GM12878 (cell line): ENCODE results near the gene PLD4. TPM values are rescaled to one million over a fixed set of nuclear protein-coding genes. Genes with fewer than 3 reads are reported as not detected.

Source experiments
- ATAC-seq: fragments of 200-7000 bp; cut with Tn5 transposase; 3 replicates; pipeline ENCODE4 v1.9.1; 2020; ENCODE audit warnings: mild to moderate bottlenecking, moderate library complexity
- BruUV-seq: library from RNA; stranded (reverse); fragments of 400-500 nt; replicated peaks from 2 replicates; lab custom pipeline; 2021; lab: Mats Ljungman, UMichigan
- CTCF ChIA-PET: fragments of 300-600 bp; sonication (Branson Sonifier 250); formaldehyde crosslinking; extraction: SDS; loops from one replicate; lab custom pipeline; 2021; ENCODE audit warnings: inconsistent platforms; lab: Yijun Ruan, JAX
- POLR2A ChIA-PET: fragments of 350-600 bp; formaldehyde crosslinking; extraction: SDS; loops from one replicate; lab custom pipeline; 2021; ENCODE audit warnings: inconsistent platforms; lab: Charles Lee
- RAD21 ChIA-PET: fragments of 300-600 bp; sonication (Branson Sonifier 250); formaldehyde crosslinking; loops from one replicate; lab custom pipeline; 2023; ENCODE audit warnings: antibody characterized with exemption; ENCODE audit not compliant: unreplicated experiment; lab: Charles Lee
- SMC1A ChIA-PET: fragments of 300-600 bp; sonication (Branson Sonifier 250); formaldehyde crosslinking; loops from one replicate; lab custom pipeline; 2023; ENCODE audit not compliant: unreplicated experiment, uncharacterized antibody; lab: Charles Lee
- DNase-seq: peaks from one replicate; pipeline ENCODE4 v3.0.0-alpha.2; 2011; ENCODE audit warnings: low read depth, low spot score
- FAIRE-seq: peaks from 3 replicates; lab custom pipeline; 2011; peaks lifted over from hg19 to GRCh38; lab: Jason Lieb, UNC
- H2AFZ ChIP-seq: 2 replicates; pipeline ENCODE4 v1.6.0; 2011; ENCODE audit warnings: low read depth, low read length, control low read depth; ENCODE audit not compliant: control insufficient read depth
- H3K27ac ChIP-seq: 2 replicates; pipeline ENCODE4 v1.5.1; 2011; ENCODE audit warnings: control low read depth; ENCODE audit not compliant: control insufficient read depth, insufficient read depth
- H3K27me3 ChIP-seq, 2 experiments: replicated peaks in 1 of 2; 2 replicates each; pipeline versions ENCODE4 v1.6.0 to v1.6.1; 2011; ENCODE audit warnings: low read length in 1 of 2; ENCODE audit not compliant: control insufficient read depth in 2 of 2, insufficient read depth in 2 of 2
- H3K36me3 ChIP-seq, 2 experiments: 2 replicates each; pipeline ENCODE4 v1.5.1; 2011; ENCODE audit warnings: low read length in 1 of 2; ENCODE audit not compliant: control insufficient read depth in 2 of 2, insufficient read depth in 2 of 2
- H3K4me1 ChIP-seq: 2 replicates; pipeline ENCODE4 v1.6.1; 2011; ENCODE audit warnings: mild to moderate bottlenecking, low read length, moderate library complexity, mixed read lengths; ENCODE audit not compliant: control insufficient read depth, insufficient read depth
- H3K4me2 ChIP-seq: 2 replicates; pipeline ENCODE4 v1.6.0; 2011; ENCODE audit warnings: control low read depth; ENCODE audit not compliant: control insufficient read depth, insufficient read depth
- H3K4me3 ChIP-seq: fragments of 200-600 bp; sonication (generic); 2 replicates; pipeline ENCODE4 v1.5.1; 2016
- H3K79me2 ChIP-seq: 2 replicates; pipeline ENCODE4 v1.6.0; 2011; ENCODE audit warnings: low read length; ENCODE audit not compliant: control insufficient read depth, insufficient read depth
- H3K9ac ChIP-seq: 2 replicates; pipeline ENCODE4 v1.8.0; 2011; ENCODE audit warnings: low read length, control low read depth, mixed read lengths; ENCODE audit not compliant: control insufficient read depth, insufficient read depth
- H3K9me3 ChIP-seq: replicated peaks from 3 replicates; pipeline ENCODE4 v1.5.1; 2011; ENCODE audit warnings: mild to moderate bottlenecking, low read length; ENCODE audit not compliant: control insufficient read depth, insufficient read depth
- H4K20me1 ChIP-seq: 2 replicates; pipeline ENCODE4 v1.6.0; 2011; ENCODE audit not compliant: control insufficient read depth, insufficient read depth
- E2F4 ChIP-seq: IDR thresholded peaks from 2 replicates; pipeline ENCODE4 v1.6.1; 2012; ENCODE audit warnings: low read depth, low read length, improper control_type of control experiment
- GABPA ChIP-seq: IDR thresholded peaks from 2 replicates; pipeline ENCODE4 v1.6.1; 2014; ENCODE audit warnings: antibody characterized with exemption, low read depth, mild to moderate bottlenecking, inconsistent platforms
- HDGF ChIP-seq: fragments of 450-650 bp; IDR thresholded peaks from 2 replicates; pipeline ENCODE4 v1.6.1; 2016; ENCODE audit warnings: antibody characterized with exemption
- JUNB ChIP-seq: IDR thresholded peaks from 2 replicates; pipeline ENCODE4 v1.6.1; 2016; ENCODE audit warnings: antibody characterized with exemption, mild to moderate bottlenecking
- MAX ChIP-seq: IDR thresholded peaks from 2 replicates; pipeline ENCODE4 v1.6.1; 2012; ENCODE audit warnings: low read depth, low read length, improper control_type of control experiment
- MEF2B ChIP-seq: fragments of 450-650 bp; IDR thresholded peaks from 2 replicates; pipeline ENCODE4 v1.6.1; 2018; ENCODE audit warnings: mild to moderate bottlenecking, moderate library complexity; ENCODE audit not compliant: partially characterized antibody, poor library complexity, severe bottlenecking
- PML ChIP-seq: IDR thresholded peaks from 2 replicates; pipeline ENCODE4 v1.6.1; 2012; ENCODE audit warnings: low read length, inconsistent platforms
- SIN3A ChIP-seq: IDR thresholded peaks from 2 replicates; pipeline ENCODE4 v1.6.1; 2012; ENCODE audit warnings: low read depth, low read length, improper control_type of control experiment
- SREBF1 ChIP-seq: IDR thresholded peaks from 2 replicates; pipeline ENCODE4 v1.6.1; 2012; ENCODE audit warnings: mild to moderate bottlenecking, low read length
- ZBTB40 ChIP-seq: fragments of 450-650 bp; IDR thresholded peaks from 2 replicates; pipeline ENCODE4 v1.6.1; 2016; ENCODE audit warnings: mild to moderate bottlenecking, moderate library complexity, borderline replicate concordance
- ZSCAN29 ChIP-seq: fragments of 450-650 bp; IDR thresholded peaks from 2 replicates; pipeline ENCODE4 v1.6.1; 2017; ENCODE audit warnings: mild to moderate bottlenecking, moderate library complexity
- WGBS: methylation state at CpG from one replicate; pipeline ENCODE4 v1.1.6; 2016; ENCODE audit warnings: low lambda C conversion rate; ENCODE audit not compliant: insufficient replicate concordance, insufficient coverage; ENCODE audit errors: missing lambda C conversion rate; 5-methylcytosine and 5-hydroxymethylcytosine counted together
- in situ Hi-C: fragments of 300-500 bp; cut with MboI; formaldehyde crosslinking; loops from 9 replicates; pipeline ENCODE4 v1.14.3; 2018; ENCODE audit warnings: mixed read lengths
- intact Hi-C: fragments of 100-400 bp; cut with micrococcal nuclease; formaldehyde crosslinking; loops from one replicate; pipeline ENCODE4 v1.14.2; 2022; ENCODE audit not compliant: unreplicated experiment
- polyA plus RNA-seq, 11 experiments: library from polyadenylated mRNA; depleted of rRNA in 4 of 11; unstranded in 6 of 11; stranded (reverse) in 5 of 11; fragments of >200 nt; fragmentation: Nextera tagmentation in 4 of 11; fragmentation: Illumina TruSeq in 1 of 11; extraction: Ambion mirVana in 4 of 11; extraction: Trizol in 1 of 11; gene quantifications; 1 replicate in 1 of 11; 2 replicates in 10 of 11; pipeline versions ENCODE4 v1.2.1 to v1.2.3, GENCODE V29; 2011 to 2016; ENCODE audit warnings: inconsistent platforms in 2 of 11, missing spikeins in 2 of 11, low read depth in 1 of 11
- total RNA-seq, 4 experiments: library from RNA; depleted of rRNA in 3 of 4; stranded (reverse); fragments of >200 nt in 3 of 4; fragmentation: Illumina TruSeq in 1 of 4; extraction: Trizol in 1 of 4; gene quantifications; 2 replicates each; pipeline versions ENCODE4 v1.2.1 to v1.2.3, GENCODE V29; 2013 to 2021
- TF ChIP-seq, protein P1 (sequence below): IDR thresholded peaks from 2 replicates; pipeline ENCODE4 v1.6.1; 2011; ENCODE audit warnings: borderline replicate concordance, low read depth, mild to moderate bottlenecking, moderate library complexity, mixed read lengths, low read length; ENCODE audit not compliant: insufficient read depth; ENCODE audit errors: extremely low read length
- TF ChIP-seq, protein P2 (sequence below): fragments of 450-650 bp; IDR thresholded peaks from 2 replicates; pipeline ENCODE4 v1.6.1; 2017; ENCODE audit warnings: low read depth, mild to moderate bottlenecking, moderate library complexity

PLD4 gene
- total and polyA plus RNA-seq, 10 of the 15 experiments (the other 5 are each of a cell fraction or from before 2014, with no cell fraction given), result 0.20 to 57.7 (median 9.9) TPM

GRCh38 chr14:104875412-104875751 is 49.3 kb upstream of the PLD4 start:
- H3K9me3 ChIP-seq, result no peaks in the 10 kb centered on the region
- POLR2A ChIA-PET, result no interaction called here
- no peaks in the 10 kb centered on the region for H3K36me3 ChIP-seq
- no peak for ATAC-seq
- H4K20me1 ChIP-seq, result no peaks in the 10 kb centered on the region; the same call in 1 of the 2 replicates
- no peaks in the 10 kb centered on the region for H3K79me2 ChIP-seq
- H3K4me2 ChIP-seq, result no peak overlapping the region
- no peaks in the 10 kb centered on the region for H3K27me3 ChIP-seq
- no peak for FAIRE-seq
- in situ Hi-C loops (no loop called here), intact Hi-C loops (no loop called here)
- no peak overlapping the region for H2AFZ ChIP-seq
- CTCF ChIA-PET, result no interaction called here
- H3K9ac ChIP-seq, result no peak overlapping the region
- RAD21 ChIA-PET, result no interaction called here
- SMC1A ChIA-PET, result no interaction called here
- no peak for DNase-seq
- WGBS, result 70% methylated on average over 13 of the region's 13 CpGs
- no peak for TF ChIP-seq JUNB
- TF ChIP-seq MAX, result no peak
- TF ChIP-seq, protein P1, sequence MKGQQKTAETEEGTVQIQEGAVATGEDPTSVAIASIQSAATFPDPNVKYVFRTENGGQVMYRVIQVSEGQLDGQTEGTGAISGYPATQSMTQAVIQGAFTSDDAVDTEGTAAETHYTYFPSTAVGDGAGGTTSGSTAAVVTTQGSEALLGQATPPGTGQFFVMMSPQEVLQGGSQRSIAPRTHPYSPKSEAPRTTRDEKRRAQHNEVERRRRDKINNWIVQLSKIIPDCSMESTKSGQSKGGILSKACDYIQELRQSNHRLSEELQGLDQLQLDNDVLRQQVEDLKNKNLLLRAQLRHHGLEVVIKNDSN, result no peak
- TF ChIP-seq E2F4, result no peak
- no peak for TF ChIP-seq SIN3A
- TF ChIP-seq, protein P2, sequence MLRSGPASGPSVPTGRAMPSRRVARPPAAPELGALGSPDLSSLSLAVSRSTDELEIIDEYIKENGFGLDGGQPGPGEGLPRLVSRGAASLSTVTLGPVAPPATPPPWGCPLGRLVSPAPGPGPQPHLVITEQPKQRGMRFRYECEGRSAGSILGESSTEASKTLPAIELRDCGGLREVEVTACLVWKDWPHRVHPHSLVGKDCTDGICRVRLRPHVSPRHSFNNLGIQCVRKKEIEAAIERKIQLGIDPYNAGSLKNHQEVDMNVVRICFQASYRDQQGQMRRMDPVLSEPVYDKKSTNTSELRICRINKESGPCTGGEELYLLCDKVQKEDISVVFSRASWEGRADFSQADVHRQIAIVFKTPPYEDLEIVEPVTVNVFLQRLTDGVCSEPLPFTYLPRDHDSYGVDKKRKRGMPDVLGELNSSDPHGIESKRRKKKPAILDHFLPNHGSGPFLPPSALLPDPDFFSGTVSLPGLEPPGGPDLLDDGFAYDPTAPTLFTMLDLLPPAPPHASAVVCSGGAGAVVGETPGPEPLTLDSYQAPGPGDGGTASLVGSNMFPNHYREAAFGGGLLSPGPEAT, result no peak
- no peak for TF ChIP-seq ZSCAN29
- no peak for TF ChIP-seq GABPA
- no peak for TF ChIP-seq MEF2B
- no peak for TF ChIP-seq SREBF1
- no peak for TF ChIP-seq ZBTB40
- TF ChIP-seq HDGF, result no peak
- TF ChIP-seq PML, result no peak
- no peak overlapping the region for H3K4me3 ChIP-seq
- no peak overlapping the region for H3K27ac ChIP-seq
- H3K4me1 ChIP-seq, result no peaks in the 10 kb centered on the region
- no TSS peak for BruUV-seq
